H1 (cell line): Measurements from ENCODE around the gene ADARB2. TPM values are rescaled to one million over a fixed set of nuclear protein-coding genes. Genes with fewer than 3 reads are reported as not detected.

ENCODE experiments used
- SP1 ChIP-seq: IDR thresholded peaks from 2 replicates; pipeline ENCODE4 v1.6.1; 2011; ENCODE audit warnings: low read depth, low read length
- polyA plus RNA-seq, 7 experiments: library from polyadenylated mRNA; depleted of rRNA in 3 of 7; stranded (reverse) in 5 of 7; unstranded in 2 of 7; fragments of >200 nt in 5 of 7; fragments of 200-250 nt in 2 of 7; gene quantifications; 1 replicate in 5 of 7; 2 replicates in 1 of 7; 4 replicates in 1 of 7; pipeline versions ENCODE4 v1.2.1 to v1.2.3, GENCODE V29; 2011 to 2013; ENCODE audit warnings: missing spikeins in 2 of 7, mixed read lengths in 2 of 7
- total RNA-seq: library from RNA; stranded (reverse); fragmentation: NEBNext Ultra II Directional; extraction: Animal tissue kit (Norgen Biotek cat#: 25700); gene quantifications from 2 replicates; pipeline ENCODE4 v1.2.1, GENCODE V29; 2021

The ADARB2 gene
- total and polyA plus RNA-seq, 2 of the 8 experiments (the other 6 are each of a cell fraction or from before 2014, with no cell fraction given) = 2.2 to 2.8 TPM

GRCh38 chr10:1534820-1535219 is 202.5 kb downstream of the ADARB2 start (continued):
- TF ChIP-seq SP1 = no peak
